Globus pallidus (tissue), 1 donor: ENCODE results near the gene C12orf42.

Experiments used
- DNase-seq: peaks from one replicate; pipeline ENCODE4 v3.0.0-alpha.2; 2015; ENCODE audit warnings: low spot score

Gene C12orf42

DNA sequence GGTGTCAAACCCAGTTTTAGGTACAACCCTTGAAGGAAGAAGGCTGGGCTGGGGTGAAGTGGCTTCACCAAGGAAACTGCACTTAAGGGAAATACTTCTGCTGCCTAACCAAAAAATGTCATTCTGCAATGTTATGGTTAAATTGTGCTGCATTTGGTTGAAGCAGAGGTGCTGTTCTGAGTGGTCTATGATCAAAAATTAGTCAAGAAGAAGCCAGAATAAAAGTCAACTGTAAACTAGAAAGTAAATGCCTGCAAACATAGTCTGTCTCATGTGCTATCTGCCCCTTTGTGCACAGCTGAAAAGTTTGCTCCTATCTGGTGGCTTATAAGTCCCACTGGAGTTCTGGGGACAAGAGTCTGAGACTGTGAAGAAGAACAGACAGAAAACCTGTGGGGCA is 158.8 kb downstream of the C12orf42 start:
- no peak for DNase-seq

DNA sequence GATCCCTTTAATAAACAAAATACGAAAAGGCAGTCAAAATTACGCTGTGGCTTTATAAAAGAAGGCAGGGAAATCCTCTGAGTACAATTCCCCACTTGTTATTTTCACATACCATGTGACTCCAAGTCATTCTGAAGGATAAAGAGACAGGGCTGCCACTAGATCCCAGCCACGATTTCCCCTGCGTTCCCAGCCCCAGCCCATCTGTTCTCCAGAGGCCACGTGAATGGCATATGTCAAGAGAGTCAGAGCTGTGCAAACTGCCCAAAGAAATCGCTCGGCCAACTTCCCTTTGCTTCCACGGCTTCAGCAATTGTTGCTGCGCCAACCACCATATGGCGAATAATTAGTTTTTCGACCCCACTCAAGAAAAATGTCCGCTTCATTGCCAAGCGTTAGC is 161.3 kb downstream of the C12orf42 start:
- DNase-seq: peak; percentile 28

DNA sequence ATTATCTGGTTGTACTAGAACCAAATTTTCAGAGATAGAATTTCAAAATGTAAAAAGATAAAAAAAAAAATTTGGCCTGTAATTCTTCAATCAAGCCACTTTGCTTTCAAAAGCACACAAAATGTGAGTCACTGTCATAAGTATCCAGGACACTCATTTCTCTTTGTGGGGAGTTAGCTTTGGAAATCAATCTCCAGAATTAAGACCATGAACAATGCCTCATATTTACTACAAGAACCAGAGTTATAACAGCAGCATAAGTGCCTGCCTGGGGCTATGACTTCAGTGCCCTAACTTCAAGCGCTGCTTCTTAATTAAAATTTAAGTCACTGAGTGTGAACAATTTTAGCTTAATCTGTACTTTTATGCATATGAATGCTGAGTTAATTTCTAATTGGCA is 162.1 kb downstream of the C12orf42 start:
- DNase-seq: no peak

DNA sequence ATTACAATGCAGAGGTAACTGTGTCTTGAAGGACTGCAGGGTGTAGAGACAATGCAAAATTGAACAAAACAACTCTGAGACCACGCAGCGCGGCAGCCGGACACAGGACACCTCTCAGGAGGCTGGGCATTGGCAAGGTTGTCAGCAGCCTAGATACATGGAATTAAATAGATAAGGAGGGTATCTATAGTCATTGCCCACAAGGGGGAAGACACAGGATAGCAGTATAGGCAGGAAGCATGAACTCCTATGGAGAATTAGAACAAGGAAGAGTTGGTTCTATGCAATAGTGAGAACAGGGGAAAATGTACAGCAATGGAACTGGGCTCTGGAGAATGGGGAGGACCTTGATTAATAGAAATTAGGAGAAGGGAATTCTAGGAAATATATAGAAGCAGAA is 164.1 kb downstream of the C12orf42 start:
- DNase-seq: no peak

DNA sequence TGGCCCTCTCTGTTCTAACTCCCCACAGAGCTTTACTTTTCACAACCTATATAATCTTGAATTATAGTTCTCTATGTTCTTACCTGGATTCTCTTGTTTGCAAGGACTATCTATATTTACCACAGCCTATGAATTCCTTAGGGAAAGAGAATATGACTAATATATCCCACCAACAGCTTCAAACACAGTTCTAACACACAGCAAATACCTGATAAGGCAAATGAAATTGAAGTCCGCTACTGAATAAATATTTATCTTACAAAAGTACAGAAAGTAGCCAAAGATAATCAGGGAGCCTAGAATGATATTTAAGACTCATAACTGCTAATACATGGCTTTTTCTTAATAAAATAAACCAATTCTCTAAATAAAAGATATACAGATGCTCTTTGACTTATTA is 165.1 kb downstream of the C12orf42 start:
- DNase-seq: no peak

DNA sequence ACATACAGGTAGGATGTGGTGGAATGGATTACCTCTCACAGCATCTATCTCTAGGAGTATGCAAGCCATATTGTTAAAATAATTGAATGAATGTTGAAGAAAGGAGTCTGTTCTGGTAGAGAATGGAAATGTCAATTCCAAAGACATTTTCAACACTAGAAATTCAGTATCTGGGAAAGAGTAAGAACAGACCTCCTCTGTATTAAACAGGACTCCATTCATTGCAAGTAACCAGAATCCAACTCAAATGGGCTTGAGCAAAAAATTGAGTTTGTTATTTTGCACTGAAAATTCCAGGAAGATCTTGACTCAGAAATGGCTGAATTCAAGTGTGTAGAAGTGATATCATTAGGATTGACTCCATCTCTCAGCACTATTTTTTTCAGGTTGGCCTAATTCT is 168.1 kb downstream of the C12orf42 start:
- no peak for DNase-seq

DNA sequence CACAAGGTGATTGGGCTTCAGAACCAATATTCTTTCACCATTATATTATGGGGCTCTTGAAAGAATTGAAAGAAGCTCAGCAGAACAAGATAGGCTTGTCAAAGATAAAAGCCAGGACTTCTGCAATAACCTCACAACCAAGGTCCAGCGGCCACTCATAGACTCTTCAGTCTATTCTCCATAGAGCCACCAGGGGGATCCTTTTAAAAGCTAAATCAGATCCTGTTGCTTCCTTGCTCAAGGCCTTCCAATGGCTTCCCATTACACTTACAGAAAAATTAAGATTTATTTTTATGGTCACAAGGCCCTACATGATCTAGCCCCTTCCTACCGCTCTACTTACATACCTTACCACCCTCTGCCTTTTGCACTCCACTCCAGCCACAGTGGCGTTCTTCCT is 169.6 kb downstream of the C12orf42 start:
- DNase-seq: no peak

DNA sequence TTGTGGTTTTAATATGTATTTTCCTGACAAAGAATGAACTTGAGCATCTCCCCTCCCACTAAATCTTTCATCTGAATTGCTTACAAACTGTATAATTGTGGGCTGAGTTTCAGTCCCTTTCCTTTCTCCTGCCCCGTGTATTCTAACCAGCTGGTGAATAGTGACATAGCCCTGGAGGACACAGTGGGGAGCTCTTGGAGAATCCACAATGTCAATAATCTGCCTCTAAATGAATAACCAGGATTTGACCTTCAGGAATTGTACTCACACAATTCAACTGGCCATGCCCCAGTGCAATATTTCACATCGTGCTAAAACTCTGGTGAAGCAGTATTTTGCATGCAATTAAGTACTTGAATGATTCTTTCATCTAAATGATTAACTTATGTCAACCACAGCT is 177.2 kb downstream of the C12orf42 start:
- DNase-seq: no peak

DNA sequence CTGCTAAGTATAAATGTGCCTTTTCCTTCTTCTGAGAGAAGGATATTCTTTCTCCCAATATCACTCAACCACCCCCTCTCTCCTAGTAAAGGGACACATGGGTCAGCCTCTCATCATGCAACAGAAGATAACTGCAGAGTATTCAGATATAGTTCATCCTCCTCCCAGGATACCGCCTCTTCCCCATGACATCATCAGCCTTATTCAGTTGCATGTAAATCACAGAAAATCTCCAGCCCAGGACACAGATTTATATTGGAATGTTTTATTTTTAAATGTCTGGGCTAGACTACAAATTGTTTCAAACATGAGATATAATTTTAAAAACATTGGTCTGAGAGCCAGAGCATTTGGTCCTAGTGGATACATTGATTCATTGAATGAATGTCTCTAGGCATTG is 178.5 kb downstream of the C12orf42 start:
- DNase-seq: no peak

DNA sequence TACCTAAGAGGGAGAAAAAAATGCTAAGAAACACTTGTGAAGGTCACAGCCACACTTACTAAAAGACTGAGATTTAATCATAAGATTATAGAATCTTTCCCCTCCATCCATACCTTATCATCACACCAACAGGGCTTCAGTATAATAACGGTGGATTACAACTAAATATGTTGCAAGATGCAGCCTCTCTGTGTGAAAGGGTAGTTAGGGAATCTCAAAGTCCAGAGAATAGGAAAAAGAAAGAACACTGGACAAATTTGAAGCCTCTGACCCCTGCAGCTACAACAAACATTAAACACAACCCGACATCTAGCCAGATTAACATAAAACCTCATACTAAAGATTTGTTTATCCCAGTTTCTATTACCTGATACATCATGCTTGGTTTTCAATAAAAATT is 181.0 kb downstream of the C12orf42 start:
- DNase-seq: no peak

DNA sequence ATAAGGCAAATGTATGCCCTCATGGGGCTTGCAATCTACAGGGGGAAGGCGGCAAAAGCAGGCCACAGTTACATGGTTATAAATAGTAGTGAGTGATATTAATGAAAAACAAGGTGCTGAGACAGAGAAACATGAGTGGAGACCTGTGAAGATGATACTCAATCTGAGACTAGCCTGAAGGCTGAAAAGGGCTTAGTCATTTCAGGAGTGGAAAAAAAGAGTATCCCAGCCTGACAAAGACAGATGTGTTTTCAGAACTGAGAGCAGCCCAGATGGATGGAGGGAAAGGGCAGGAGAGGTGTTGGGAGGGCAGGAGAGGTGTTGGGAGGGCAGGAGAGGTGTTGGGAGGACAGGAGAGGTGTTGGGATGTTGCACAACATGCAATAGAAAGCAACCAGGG is 181.9 kb downstream of the C12orf42 start:
- no peak for DNase-seq

DNA sequence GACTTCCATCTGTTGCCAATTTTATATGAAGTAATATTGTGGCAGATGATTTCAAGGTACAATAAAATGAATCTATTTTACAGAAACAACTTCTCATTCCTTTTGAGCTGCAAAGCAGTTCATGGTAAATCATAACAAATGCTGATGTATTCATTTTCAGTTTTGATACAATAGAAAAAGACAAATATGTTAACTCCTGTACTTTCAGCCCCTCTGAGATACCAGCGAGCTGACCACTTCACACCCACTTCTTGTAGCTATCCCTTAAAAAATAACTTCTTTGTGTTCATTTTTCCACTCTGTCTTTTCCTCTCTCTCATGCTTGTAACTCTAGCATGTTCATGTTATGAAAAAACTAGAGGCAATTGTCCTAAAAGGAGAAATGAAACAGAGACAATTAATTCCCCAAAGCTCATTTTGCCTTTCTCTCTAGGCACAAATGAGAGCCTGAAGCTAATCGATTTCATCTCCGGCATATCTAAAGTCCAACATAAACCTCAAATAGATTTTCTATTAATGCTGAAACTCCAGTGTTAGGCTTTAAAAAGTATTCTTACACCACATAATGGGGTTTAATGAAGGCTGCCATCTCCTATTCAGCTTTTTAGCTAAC is 182.9 kb downstream of the C12orf42 start:
- DNase-seq: no peak

DNA sequence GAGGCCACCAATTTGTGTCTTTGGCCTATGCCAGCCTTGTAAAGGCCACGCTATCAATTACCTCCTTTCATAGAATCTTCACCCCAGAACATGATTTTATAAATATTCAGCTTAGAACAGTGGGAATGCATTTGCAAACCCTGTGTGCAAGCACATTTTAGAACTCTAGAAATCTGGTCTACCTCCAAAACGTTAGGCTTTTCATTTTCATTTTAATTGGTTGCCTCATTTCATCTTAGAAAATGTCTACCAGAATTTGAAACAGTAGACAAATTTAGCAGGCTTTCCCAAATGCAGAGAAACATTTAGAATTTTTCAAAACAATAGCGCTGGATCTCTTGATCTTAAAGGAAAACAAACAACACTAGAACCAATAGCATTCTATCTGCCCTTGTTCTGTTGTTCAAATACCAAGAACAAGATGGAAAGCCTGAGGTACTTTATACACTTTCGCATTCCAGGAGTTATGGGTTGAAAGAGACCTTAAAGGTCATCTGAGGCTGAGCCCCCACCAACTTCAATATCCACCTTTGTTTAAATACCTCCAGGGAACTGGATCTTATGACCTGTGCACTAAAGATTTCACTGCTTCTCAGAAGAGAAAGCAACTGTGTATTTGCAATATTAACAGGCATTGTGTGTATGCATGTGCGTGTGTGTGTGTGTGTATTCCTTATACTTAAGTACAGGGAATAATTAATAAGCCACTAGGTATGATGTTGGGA is 185.1 kb downstream of the C12orf42 start:
- DNase-seq: no peak

DNA sequence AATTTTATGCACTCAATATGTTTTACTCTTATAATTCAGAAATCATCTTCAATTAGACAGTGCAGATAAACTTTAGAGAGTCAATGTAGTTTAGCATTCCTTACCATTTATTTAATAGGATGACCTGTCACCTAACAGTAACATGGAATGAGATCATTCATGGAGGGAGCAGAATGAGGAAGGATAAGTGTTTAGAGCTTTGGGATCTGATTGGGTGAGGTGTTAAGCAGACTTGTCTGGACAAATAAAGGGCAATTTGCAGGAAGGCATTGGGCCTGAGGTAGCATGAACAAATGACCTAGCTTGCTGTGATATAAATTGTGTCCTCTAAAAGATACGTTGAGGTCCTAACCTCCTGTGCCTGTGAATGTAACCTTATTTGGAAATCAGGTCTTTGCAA is 187.4 kb downstream of the C12orf42 start:
- DNase-seq: no peak

DNA sequence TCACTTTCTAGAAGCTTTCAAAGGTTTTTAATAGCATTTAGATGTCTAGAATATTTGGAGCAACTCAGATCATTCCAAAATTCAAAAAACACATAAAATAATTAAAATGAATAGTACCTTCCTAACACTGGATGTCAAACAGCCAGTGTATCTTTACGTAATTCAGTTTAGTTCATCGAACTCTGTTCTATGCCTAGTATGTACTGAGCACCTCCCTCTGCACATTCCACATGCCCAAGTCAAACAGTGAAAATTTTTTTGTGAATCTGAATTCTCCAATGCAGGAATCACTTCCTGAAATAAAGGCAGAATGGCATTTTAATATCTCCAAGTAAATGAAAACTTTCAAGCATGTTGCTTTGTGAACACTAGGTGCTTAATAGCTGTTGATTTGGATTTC is 192.3 kb downstream of the C12orf42 start:
- DNase-seq: no peak

DNA sequence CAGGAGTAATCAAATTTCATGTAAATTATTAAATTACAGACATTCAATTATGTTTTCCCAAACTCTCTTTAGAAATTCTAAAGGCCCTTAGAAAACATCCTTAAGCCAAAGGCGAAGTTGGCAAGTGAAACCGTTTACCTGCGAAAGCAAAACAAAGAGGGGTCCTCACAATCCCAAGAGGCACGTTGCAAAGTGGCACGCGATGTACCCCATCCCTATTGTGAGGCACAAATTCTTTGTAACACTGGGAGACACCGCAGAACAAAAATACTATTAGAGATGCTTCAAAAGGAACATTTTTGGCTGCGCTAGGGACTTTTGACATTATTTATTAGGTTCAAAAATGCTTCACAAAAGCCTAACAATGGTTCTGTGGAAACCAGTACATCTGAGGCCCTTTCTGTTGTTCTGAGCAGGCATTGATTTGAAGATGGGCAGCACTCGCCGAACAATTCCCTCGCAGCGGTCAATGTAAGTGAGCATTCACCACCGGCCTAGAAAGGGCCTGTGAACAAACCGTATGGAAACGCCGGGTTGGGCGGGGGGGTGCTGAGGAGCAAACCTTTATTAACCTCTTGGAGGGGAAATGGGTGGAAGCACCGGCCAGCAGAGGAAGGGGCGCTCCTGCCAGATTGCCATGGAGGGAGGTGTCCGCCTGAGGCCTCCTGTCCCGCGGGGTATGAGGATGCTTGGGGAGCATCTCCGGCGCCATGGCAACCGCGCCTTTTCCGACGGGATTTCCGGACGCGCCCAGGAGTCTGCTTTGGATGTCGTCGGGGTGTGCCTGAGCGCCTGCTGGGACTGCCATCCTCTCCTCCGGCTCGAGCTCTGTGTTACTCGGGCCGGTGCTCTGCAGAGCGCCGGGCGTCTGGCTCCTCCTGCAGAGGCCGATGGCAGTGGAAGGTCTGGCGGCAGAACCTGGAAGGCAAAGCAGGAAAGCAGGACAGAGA is 193.9 kb downstream of the C12orf42 start:
- no peak for DNase-seq

DNA sequence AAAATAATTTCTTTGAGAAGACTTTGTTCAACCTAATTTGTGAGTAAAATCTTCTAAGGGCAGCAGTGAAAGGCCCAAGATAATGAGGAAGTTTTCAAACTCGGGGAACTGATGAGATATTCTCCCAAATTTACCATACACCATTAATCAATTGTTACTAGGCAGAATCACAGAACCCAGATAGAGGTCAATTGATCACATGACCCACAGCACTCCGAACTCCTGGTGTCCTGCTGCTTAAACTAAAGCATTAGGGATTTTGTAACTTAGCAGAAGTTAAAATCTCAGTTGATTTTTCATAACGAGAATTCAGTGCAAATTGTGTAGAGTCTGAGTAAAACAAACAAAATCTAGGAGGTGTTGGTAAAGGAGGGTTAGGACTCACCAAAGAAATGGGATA is 207.8 kb downstream of the C12orf42 start:
- DNase-seq: no peak

DNA sequence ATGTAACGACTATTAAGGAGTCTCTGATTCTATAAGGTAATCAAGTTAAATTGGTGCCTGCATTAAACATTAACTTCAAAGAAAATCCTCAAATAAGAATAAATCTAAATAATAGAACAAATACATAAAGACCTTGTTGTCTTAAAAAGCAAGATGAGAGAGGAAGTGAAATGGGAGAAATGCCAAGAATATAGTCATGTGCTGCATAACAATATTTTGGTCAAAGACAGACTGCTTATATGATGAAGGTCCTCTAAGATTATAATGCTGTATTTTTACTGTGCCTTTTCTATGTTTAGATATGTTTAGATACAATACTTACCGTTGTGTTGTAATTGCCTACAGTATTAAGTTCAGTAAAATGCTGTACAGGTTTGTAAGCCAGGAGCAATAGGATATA is 213.6 kb downstream of the C12orf42 start:
- no peak for DNase-seq

DNA sequence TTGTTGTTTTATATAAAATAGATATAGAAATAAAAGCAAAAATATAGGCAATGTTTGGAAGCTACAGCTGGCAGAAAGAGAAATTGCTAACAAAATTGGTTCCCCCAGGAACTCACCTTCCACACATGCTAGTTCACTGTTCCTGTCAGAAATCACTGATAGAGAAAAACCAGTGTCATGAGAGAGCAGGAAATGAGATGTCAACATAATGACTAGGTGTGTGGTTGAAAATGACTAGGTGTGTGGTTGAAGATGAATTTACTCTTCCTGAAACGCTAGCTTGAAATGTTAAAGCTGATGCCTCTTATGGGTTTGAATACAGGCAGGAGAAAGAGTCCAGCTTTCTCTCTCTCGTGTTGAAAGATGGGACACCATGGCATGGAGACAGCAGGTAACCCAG is 216.3 kb downstream of the C12orf42 start:
- no peak for DNase-seq

DNA sequence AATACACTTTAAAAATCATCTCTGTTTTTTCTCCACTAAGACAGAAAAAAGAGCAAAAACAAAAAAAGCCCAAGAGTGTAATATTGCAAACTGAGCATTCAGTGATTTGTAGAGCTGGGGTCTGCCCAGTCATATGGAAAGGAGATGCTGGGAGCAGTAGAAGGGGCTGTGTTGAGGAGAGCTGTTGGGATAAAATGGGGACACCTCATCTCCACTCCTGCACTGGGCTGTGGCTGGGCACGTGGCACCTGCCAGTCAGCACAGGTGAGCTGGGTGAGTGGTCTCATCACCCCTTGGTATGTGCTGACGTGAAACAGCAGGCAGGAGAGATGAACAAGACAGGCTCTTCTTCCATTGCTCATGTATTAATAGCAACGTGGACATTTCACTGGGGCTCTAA is 217.4 kb downstream of the C12orf42 start:
- no peak for DNase-seq

DNA sequence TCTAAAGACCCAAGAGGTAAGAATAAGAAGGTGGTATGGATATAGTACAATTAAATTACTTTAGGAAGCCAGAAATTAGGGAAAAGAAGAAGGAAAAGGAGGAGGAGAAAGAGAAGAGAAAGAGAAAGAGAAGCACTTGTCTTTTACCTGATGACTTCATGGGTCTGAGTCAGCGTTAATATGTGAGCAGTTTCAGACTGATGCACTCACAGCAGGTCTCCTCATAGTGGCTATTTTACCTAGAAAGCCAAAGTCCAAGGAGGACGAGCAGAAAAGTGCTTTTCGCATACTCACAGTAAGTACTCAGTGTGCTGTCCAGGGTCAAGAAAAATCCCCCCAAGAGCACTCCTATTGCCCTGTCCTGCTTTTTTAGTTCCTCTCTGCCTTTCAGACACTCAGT is 222.1 kb downstream of the C12orf42 start:
- DNase-seq: no peak

DNA sequence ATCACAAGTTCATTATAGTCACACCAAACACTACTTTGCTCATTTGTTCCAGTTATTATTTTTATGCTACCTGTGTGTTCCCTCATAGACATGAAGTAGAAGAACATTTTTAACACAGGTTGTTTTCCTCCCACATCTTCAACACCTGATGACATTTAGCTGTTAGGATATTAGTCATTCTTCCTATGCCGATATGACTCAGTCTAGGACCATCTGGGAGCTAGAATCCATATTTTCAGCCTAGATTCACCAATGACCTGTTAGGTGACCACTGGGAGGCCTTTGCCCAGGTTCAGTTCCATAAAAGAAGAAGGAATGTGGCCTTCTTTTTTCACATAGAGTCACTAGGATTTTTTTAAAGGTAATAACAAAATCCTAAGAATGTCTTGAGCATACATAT is 222.8 kb downstream of the C12orf42 start:
- DNase-seq: no peak

DNA sequence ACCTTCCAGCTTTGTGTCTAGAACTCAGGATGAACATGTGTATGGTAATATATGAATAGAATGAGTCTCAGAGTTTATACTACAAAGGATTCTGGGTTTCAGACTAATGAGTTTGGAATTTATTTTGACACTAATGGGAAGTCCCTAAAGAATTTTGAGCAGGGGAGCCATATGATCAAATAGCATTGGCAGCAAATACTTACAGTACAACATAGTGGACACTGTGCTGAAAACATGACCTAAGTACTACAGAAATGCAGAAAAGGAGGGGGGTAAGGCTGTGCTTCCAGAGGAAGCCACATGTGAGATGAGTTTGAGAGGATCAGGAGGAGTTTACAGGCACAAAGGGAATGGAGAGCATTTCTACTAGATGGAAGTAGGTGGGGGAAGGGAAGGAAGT is 225.8 kb downstream of the C12orf42 start:
- no peak for DNase-seq
